Measurements from ENCODE around the gene SCARB2.

Gene SCARB2

GRCh38 chr4:76177709-76178108, 35.9 kb downstream of the SCARB2 start:
- no peak overlapping the region for H3K4me3 ChIP-seq (ENCODE audit: low read depth, low read length)
- TF ChIP-seq, protein P1, sequence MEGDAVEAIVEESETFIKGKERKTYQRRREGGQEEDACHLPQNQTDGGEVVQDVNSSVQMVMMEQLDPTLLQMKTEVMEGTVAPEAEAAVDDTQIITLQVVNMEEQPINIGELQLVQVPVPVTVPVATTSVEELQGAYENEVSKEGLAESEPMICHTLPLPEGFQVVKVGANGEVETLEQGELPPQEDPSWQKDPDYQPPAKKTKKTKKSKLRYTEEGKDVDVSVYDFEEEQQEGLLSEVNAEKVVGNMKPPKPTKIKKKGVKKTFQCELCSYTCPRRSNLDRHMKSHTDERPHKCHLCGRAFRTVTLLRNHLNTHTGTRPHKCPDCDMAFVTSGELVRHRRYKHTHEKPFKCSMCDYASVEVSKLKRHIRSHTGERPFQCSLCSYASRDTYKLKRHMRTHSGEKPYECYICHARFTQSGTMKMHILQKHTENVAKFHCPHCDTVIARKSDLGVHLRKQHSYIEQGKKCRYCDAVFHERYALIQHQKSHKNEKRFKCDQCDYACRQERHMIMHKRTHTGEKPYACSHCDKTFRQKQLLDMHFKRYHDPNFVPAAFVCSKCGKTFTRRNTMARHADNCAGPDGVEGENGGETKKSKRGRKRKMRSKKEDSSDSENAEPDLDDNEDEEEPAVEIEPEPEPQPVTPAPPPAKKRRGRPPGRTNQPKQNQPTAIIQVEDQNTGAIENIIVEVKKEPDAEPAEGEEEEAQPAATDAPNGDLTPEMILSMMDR (IDR thresholded peaks at IDR 0.05; ENCODE audit: low read depth, low read length): no peak

DNA sequence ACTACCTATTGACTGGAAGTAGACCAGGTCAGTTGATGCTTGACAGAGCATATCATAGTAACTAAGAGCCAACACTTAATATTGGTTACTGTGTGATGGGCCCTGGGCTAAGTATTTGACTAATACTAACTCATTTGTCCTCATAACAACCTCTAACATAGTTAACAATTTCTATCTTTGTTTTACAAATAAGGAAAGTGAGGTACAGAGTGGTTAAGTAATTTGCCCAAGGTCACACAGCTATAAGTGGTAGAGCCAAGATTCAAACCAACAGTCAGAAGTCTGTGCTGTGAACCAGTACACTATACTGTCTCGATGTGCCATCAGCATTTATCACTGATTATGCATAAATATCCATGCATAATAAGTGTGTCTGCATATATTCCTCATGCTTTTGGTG, 38.3 kb downstream of the SCARB2 start:
- no peak overlapping the region for H3K4me3 ChIP-seq (ENCODE audit: low read depth, low read length)
- TF ChIP-seq, protein P1 (IDR thresholded peaks at IDR 0.05; ENCODE audit: low read depth, low read length): no peak

DNA sequence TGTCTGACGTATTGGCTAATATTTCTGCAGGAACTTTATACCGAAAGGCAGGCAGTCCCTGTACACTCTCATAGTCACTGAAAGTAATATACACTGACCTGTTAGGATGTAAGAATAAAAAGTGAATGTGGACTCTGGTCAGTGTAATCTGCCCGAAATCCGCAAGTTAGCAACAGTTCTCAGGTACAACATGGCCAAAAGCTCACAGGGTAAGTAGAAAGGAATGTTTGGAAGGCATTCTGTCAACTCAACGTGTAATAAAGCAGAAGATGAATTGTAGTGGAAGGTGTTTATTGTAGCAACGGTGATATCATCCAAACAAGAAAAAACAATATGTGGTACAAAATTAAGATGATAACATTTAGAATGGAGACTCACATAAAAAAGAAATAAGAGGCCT, 39.4 kb downstream of the SCARB2 start:
- no peak overlapping the region for H3K4me3 ChIP-seq (ENCODE audit: low read depth, low read length)
- TF ChIP-seq, protein P1 (IDR thresholded peaks at IDR 0.05; ENCODE audit: low read depth, low read length): no peak

- TF ChIP-seq, protein P1 (IDR thresholded peaks at IDR 0.05; ENCODE audit: low read depth, low read length): no peak
- H3K4me3 ChIP-seq (ENCODE audit: low read depth, low read length): no peak overlapping the region
Observed at GRCh38 chr4:76168688-76169087, 44.9 kb downstream of the SCARB2 start.

GRCh38 chr4:76166480-76166879, 47.1 kb downstream of the SCARB2 start:
- H3K4me3 ChIP-seq (ENCODE audit: low read depth, low read length): no peak overlapping the region
- TF ChIP-seq, protein P1 (IDR thresholded peaks at IDR 0.05; ENCODE audit: low read depth, low read length): no peak

DNA sequence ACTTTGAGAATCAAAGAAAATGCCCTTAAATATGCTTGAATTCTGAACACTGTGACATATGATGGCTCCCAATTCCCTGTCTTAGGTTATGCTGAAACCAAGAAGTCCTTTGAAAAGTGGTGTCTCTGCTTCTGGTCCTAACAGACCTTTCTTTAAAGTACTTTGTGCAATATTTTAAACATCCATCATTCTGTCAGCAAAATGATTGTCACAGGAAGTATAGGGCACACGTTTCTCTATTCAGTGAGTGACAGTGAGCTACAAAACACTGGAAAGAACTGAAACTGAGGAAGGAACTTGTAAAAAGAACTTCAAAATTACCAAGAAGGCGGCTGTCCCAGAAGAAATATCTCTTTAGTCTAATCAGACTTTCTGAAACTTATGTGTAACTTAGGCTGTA, 53.3 kb downstream of the SCARB2 start:
- no peak overlapping the region for H3K4me3 ChIP-seq (ENCODE audit: low read depth, low read length)
- TF ChIP-seq, protein P1 (IDR thresholded peaks at IDR 0.05; ENCODE audit: low read depth, low read length): no peak

- TF ChIP-seq, protein P1 (IDR thresholded peaks at IDR 0.05; ENCODE audit: low read depth, low read length): no peak
Observed at GRCh38 chr4:76156635-76157034, 57.0 kb downstream of the SCARB2 start.

More at GRCh38 chr4:76156635-76157034, 57.0 kb downstream of the SCARB2 start:
- no peak overlapping the region for H3K4me3 ChIP-seq (ENCODE audit: low read depth, low read length)

Data from WI38 (cell line).